ENCODE measurements around the gene HES4.
"Not testable (repeated sequence)": the region's sequence is repeated elsewhere in the genome, so short reads cannot be mapped to it uniquely, and the experiment has no call there.

Gene HES4

GRCh38 chr1:1011396-1011949 is 11.6 kb upstream of the HES4 start:
- TF ChIP-seq EZH2phosphoT487 (IDR thresholded peaks at IDR 0.05; ENCODE audit: borderline replicate concordance) (no peak), CTCF (conservative IDR thresholded peaks at IDR 0.05; ENCODE audit: low read length) (no peak)
- no peak overlapping the region for H3K4me2 ChIP-seq (ENCODE audit: low read depth, low read length, poor library complexity, severe bottlenecking)
- H3F3A ChIP-seq (ENCODE audit: low read depth), result no peaks in the 10 kb centered on the region
- H3K27me3 ChIP-seq (ENCODE audit: insufficient read depth, low read length, poor library complexity, severe bottlenecking), result no peaks in the 10 kb centered on the region
- H3K9me3 ChIP-seq (ENCODE audit: insufficient read depth, low read depth, low read length), result no peaks in the 10 kb centered on the region
- H3K9me2 ChIP-seq (replicated peaks; ENCODE audit: low read depth, low read length), result no peaks in the 10 kb centered on the region
- H3K36me3 ChIP-seq (ENCODE audit: insufficient read depth, low read length), result no peaks in the 10 kb centered on the region
- peaks cover 30% of the 10 kb centered on the region for H3K4me1 ChIP-seq (ENCODE audit: insufficient read depth, low read length, poor library complexity, severe bottlenecking)
- H4K20me1 ChIP-seq (ENCODE audit: insufficient read depth, low read length, poor library complexity, severe bottlenecking), result no peaks in the 10 kb centered on the region
- no peak overlapping the region for H2AFZ ChIP-seq (ENCODE audit: low read length)
- H3K4me3 ChIP-seq (ENCODE audit: low read length, poor library complexity, severe bottlenecking), result no peak overlapping the region
- peaks cover 5% of the 10 kb centered on the region for H3K79me2 ChIP-seq (ENCODE audit: insufficient read depth, low read length)
- no peak overlapping the region for H3K9ac ChIP-seq (ENCODE audit: low read depth, low read length, poor library complexity, severe bottlenecking)

- H3K4me2 ChIP-seq (ENCODE audit: low read depth, low read length, poor library complexity, severe bottlenecking); H3F3A ChIP-seq (ENCODE audit: low read depth); H3K9me2 ChIP-seq (replicated peaks; ENCODE audit: low read depth, low read length); H3K4me3 ChIP-seq (ENCODE audit: low read length, poor library complexity, severe bottlenecking); H3K36me3 ChIP-seq (ENCODE audit: insufficient read depth, low read length); H3K27me3 ChIP-seq (ENCODE audit: insufficient read depth, low read length, poor library complexity, severe bottlenecking); H3K9ac ChIP-seq (ENCODE audit: low read depth, low read length, poor library complexity, severe bottlenecking); H3K79me2 ChIP-seq (ENCODE audit: insufficient read depth, low read length); H4K20me1 ChIP-seq (ENCODE audit: insufficient read depth, low read length, poor library complexity, severe bottlenecking); H2AFZ ChIP-seq (ENCODE audit: low read length); H3K9me3 ChIP-seq (ENCODE audit: insufficient read depth, low read depth, low read length): not testable (repeated sequence)
- peaks cover 38% of the 10 kb centered on the region for H3K4me1 ChIP-seq (ENCODE audit: insufficient read depth, low read length, poor library complexity, severe bottlenecking)
Measured at GRCh38 chr1:1010131-1010530, 10.2 kb upstream of the HES4 start.

GRCh38 chr1:1006305-1007159 is 6.6 kb upstream of the HES4 start:
- Histone ChIP-seq H3K27me3 (ENCODE audit: insufficient read depth, low read length, poor library complexity, severe bottlenecking) (no peaks in the 10 kb centered on the region), H2AFZ (ENCODE audit: low read length) (no peak overlapping the region), H3K4me3 (ENCODE audit: low read length, poor library complexity, severe bottlenecking) (no peak overlapping the region), H3K9me3 (ENCODE audit: insufficient read depth, low read depth, low read length) (no peaks in the 10 kb centered on the region), H4K20me1 (ENCODE audit: insufficient read depth, low read length, poor library complexity, severe bottlenecking) (no peaks in the 10 kb centered on the region), H3K9me2 (replicated peaks; ENCODE audit: low read depth, low read length) (no peaks in the 10 kb centered on the region), H3K9ac (ENCODE audit: low read depth, low read length, poor library complexity, severe bottlenecking) (peak overlapping the region; percentile 66), H3K4me1 (ENCODE audit: insufficient read depth, low read length, poor library complexity, severe bottlenecking) (peaks cover 42% of the 10 kb centered on the region), H3K36me3 (ENCODE audit: insufficient read depth, low read length) (no peaks in the 10 kb centered on the region), H3F3A (ENCODE audit: low read depth) (no peaks in the 10 kb centered on the region), H3K4me2 (ENCODE audit: low read depth, low read length, poor library complexity, severe bottlenecking) (no peak overlapping the region), H3K79me2 (ENCODE audit: insufficient read depth, low read length) (peaks cover 11% of the 10 kb centered on the region; the same call in 1 of the 2 replicates)
- TF ChIP-seq EZH2phosphoT487 (IDR thresholded peaks at IDR 0.05; ENCODE audit: borderline replicate concordance) (no peak), CTCF (conservative IDR thresholded peaks at IDR 0.05; ENCODE audit: low read length) (no peak)
